ENCODE measurements around the gene UNC13A. TPM values are rescaled to one million over a fixed set of nuclear protein-coding genes. Genes with fewer than 3 reads are reported as not detected.

The UNC13A gene
- total RNA-seq, 1 experiment from 2014 or later: 29.0 TPM

- H3K4me1 ChIP-seq (ENCODE audit: control insufficient read depth in 1 of 2, insufficient read depth in 2 of 2, low read length in 2 of 2): peaks cover 21 to 43% of the 10 kb centered on the region in 2 experiments
- TF ChIP-seq ZFX (IDR thresholded peaks at IDR 0.05): no peak
- TF ChIP-seq SIN3A (IDR thresholded peaks at IDR 0.05; ENCODE audit: low read depth): no peak
- no peak for TF ChIP-seq EZH2 (IDR thresholded peaks at IDR 0.05)
- TF ChIP-seq MAX (IDR thresholded peaks at IDR 0.05): no peak
- no peak for TF ChIP-seq CEBPB (IDR thresholded peaks at IDR 0.05; ENCODE audit: low read depth)
- TF ChIP-seq POLR2A (IDR thresholded peaks at IDR 0.05; ENCODE audit: borderline replicate concordance, extremely low read depth, insufficient read depth, insufficient read length): no peak
- no peak for TF ChIP-seq SP1 (IDR thresholded peaks at IDR 0.05; ENCODE audit: low read depth)
- TF ChIP-seq POLR2AphosphoS5 (IDR thresholded peaks at IDR 0.05; ENCODE audit: low read depth, low read length): no peak
- TF ChIP-seq ZBTB33 (IDR thresholded peaks at IDR 0.05; ENCODE audit: extremely low read depth, insufficient replicate concordance, low read length): no peak
- no peak for TF ChIP-seq RAD21 (IDR thresholded peaks at IDR 0.05; ENCODE audit: low read depth)
- no peak for TF ChIP-seq JUND (IDR thresholded peaks at IDR 0.05)
- no peak for TF ChIP-seq ZNF274 (IDR thresholded peaks at IDR 0.05; ENCODE audit: low read depth, low read length)
- no peak for TF ChIP-seq TCF7L2 (IDR thresholded peaks at IDR 0.05; ENCODE audit: borderline replicate concordance, extremely low read depth, insufficient read depth, insufficient read length)
- TF ChIP-seq EZH2phosphoT487 (IDR thresholded peaks at IDR 0.05; ENCODE audit: borderline replicate concordance): no peak
- TF ChIP-seq CBX3 (IDR thresholded peaks at IDR 0.05; ENCODE audit: low read depth): no peak
- no peak for TF ChIP-seq CTCF (IDR thresholded peaks at IDR 0.05 in 2 of 3, conservative IDR thresholded peaks at IDR 0.05 in 1 of 3; ENCODE audit: borderline replicate concordance in 1 of 3, insufficient read depth in 1 of 3, low read depth in 2 of 3, low read length in 2 of 3)
- no peak for TF ChIP-seq SRF (IDR thresholded peaks at IDR 0.05; ENCODE audit: low read depth)
- no peak for TF ChIP-seq ELF1 (IDR thresholded peaks at IDR 0.05; ENCODE audit: borderline replicate concordance, low read depth)
- ATAC-seq (no peak), DNase-seq (ENCODE audit: low read depth, low spot score) (no peak)
- H3K4me2 ChIP-seq (ENCODE audit: low read length): no peak overlapping the region
- no TSS peak for BruUV-seq (replicated peaks)
- ChIA-PET CTCF (no interaction called here), RAD21 (ENCODE audit: low non-redundant PET in 1 of 2, low total read pairs in 2 of 2, uncharacterized antibody in 2 of 2, unreplicated experiment in 2 of 2) (no interaction called here), POLR2A (no interaction called here)
- H4K20me1 ChIP-seq (ENCODE audit: insufficient read depth): 0 out of 2 replicates have a peak, but pooled peaks cover 3% of the 10 kb centered on the region
- intact Hi-C loops (cut with micrococcal nuclease): no loop called here
- peaks cover 43% of the 10 kb centered on the region for H3K79me2 ChIP-seq (ENCODE audit: insufficient read depth, low read length)
- H3K4me3 ChIP-seq (replicated peaks in 1 of 2; ENCODE audit: low read depth in 1 of 2, low read length in 2 of 2): no peak overlapping the region
- no peaks in the 10 kb centered on the region for H3K9me3 ChIP-seq (ENCODE audit: control insufficient read depth in 1 of 2, insufficient read depth in 1 of 2, low read depth in 1 of 2, low read length in 2 of 2)
- no peak overlapping the region for H2AFZ ChIP-seq (ENCODE audit: low read depth, low read length, poor library complexity, severe bottlenecking)
- H3K27ac ChIP-seq (ENCODE audit: low read depth, low read length): no peak overlapping the region
- no peaks in the 10 kb centered on the region for H3K27me3 ChIP-seq (ENCODE audit: insufficient read depth, low read length)
- H3K9me2 ChIP-seq (ENCODE audit: insufficient read depth): no peaks in the 10 kb centered on the region
- H3K9ac ChIP-seq (ENCODE audit: low read length): no peak overlapping the region
- H3K36me3 ChIP-seq (ENCODE audit: control insufficient read depth in 1 of 2, insufficient read depth in 2 of 2, low read length in 2 of 2): peaks cover 30 to 41% of the 10 kb centered on the region in 2 experiments; a peak in 3 of 4 replicates
These were observed 46.0 kb upstream of the UNC13A start for GRCh38 chr19:17734146-17734545.

All from HCT116 (cell line).